Caco-2 (cell line): ENCODE measurements around the gene PEA15. TPM values are rescaled to one million over a fixed set of nuclear protein-coding genes. Genes with fewer than 3 reads are reported as not detected.

Experiments
- BruUV-seq: library from RNA; stranded (reverse); fragments of 400-500 nt; replicated peaks from 2 replicates; lab custom pipeline; 2021; lab: Mats Ljungman, UMichigan
- CTCF ChIA-PET: fragments of 300-600 bp; sonication (Branson Sonifier 250); formaldehyde crosslinking; loops from one replicate; lab custom pipeline; 2022; ENCODE audit warnings: antibody characterized with exemption; lab: Charles Lee
- POLR2A ChIA-PET: fragments of 300-600 bp; sonication (Branson Sonifier 250); formaldehyde crosslinking; loops from one replicate; lab custom pipeline; 2022; ENCODE audit warnings: antibody characterized with exemption; lab: Charles Lee
- DNase-seq, 2 experiments: peaks; one replicate each; pipeline versions ENCODE4 v3.0.0 to v3.0.0-alpha.2; 2020 to 2022
- H3K27me3 ChIP-seq: replicated peaks from 2 replicates; pipeline ENCODE4 v1.6.0; 2011; ENCODE audit warnings: low read length; ENCODE audit not compliant: control insufficient read depth, insufficient read depth
- H3K36me3 ChIP-seq: 2 replicates; pipeline ENCODE4 v1.5.1; 2011; ENCODE audit warnings: low read length; ENCODE audit not compliant: control insufficient read depth, insufficient read depth
- H3K4me1 ChIP-seq: fragments of 250-450 bp; sonication (Bioruptor Pico); 2 replicates; pipeline ENCODE4 v1.5.1; 2020; ENCODE audit warnings: mild to moderate bottlenecking
- H3K4me3 ChIP-seq: 2 replicates; pipeline ENCODE4 v1.5.1; 2011; ENCODE audit warnings: low read depth, mild to moderate bottlenecking, control low read depth, low read length
- H3K9me3 ChIP-seq: fragments of 250-450 bp; sonication (Bioruptor Pico); 2 replicates; pipeline ENCODE4 v1.5.1; 2020; ENCODE audit warnings: mild to moderate bottlenecking, moderate library complexity
- H3K27ac Mint-ChIP-seq: one replicate; pipeline ENCODE4 v1.8.0; 2022; ENCODE audit warnings: mixed read lengths; ENCODE audit not compliant: unreplicated experiment
- H3K27me3 Mint-ChIP-seq: one replicate; pipeline ENCODE4 v1.8.0; 2022; ENCODE audit warnings: mixed read lengths; ENCODE audit not compliant: insufficient read depth, unreplicated experiment
- H3K36me3 Mint-ChIP-seq: one replicate; pipeline ENCODE4 v1.8.0; 2022; ENCODE audit warnings: mild to moderate bottlenecking, mixed read lengths; ENCODE audit not compliant: insufficient read depth, unreplicated experiment
- H3K4me1 Mint-ChIP-seq: one replicate; pipeline ENCODE4 v1.8.0; 2022; ENCODE audit warnings: low read depth, mixed read lengths; ENCODE audit not compliant: unreplicated experiment
- H3K4me3 Mint-ChIP-seq: one replicate; pipeline ENCODE4 v1.8.0; 2022; ENCODE audit warnings: mild to moderate bottlenecking, moderate library complexity, mixed read lengths; ENCODE audit not compliant: unreplicated experiment
- H3K9me3 Mint-ChIP-seq: one replicate; pipeline ENCODE4 v1.8.0; 2022; ENCODE audit warnings: mixed read lengths; ENCODE audit not compliant: unreplicated experiment
- intact Hi-C: fragments of 100-400 bp; cut with micrococcal nuclease; formaldehyde crosslinking; loops from one replicate; pipeline ENCODE4 v1.10.0; 2022; ENCODE audit not compliant: unreplicated experiment
- total RNA-seq: library from RNA; stranded (reverse); gene quantifications from 2 replicates; pipeline ENCODE4 v1.2.3, GENCODE V29; 2022
- TF ChIP-seq, protein P1 (sequence below), 2 experiments: fragments of 200-600 bp in 1 of 2; IDR thresholded peaks; 1 replicate in 1 of 2; 2 replicates in 1 of 2; pipeline versions ENCODE4 v1.5.1 to v1.8.0; 2011 to 2022; ENCODE audit warnings: antibody characterized with exemption in 1 of 2, control low read depth in 1 of 2, inconsistent platforms in 1 of 2, low read depth in 1 of 2, low read length in 1 of 2, mild to moderate bottlenecking in 1 of 2, moderate library complexity in 1 of 2; ENCODE audit not compliant: insufficient read depth in 1 of 2, severe bottlenecking in 1 of 2, unreplicated experiment in 1 of 2

PEA15 gene
- total RNA-seq, 1 experiment from 2014 or later, result 85.1 TPM

DNA sequence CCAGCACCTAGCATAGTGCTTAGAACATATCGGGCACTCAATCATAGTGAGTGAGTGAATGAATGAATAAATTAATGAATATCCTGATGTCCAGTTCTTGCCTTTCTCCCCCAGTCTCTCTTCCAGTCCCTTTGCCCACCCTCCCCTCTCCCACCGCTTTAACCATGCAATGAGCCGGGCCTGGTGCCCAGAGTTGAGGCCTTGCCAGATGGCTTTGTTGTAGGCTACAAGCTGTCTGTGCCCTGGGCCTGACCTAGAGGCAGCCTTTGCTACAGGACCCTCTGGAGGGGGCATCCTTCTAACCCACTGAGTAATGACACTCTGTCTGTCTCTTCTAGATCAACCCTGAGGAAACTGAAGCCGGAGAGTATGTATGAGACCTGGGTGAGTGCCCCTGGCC, 8.0 kb upstream of the PEA15 start:
- no peaks in the 10 kb centered on the region for H3K27me3 Mint-ChIP-seq
- CTCF ChIA-PET, result no interaction called here
- no TSS peak for BruUV-seq
- Histone ChIP-seq H3K36me3 (no peaks in the 10 kb centered on the region), H3K9me3 (no peaks in the 10 kb centered on the region), H3K4me3 (no peak overlapping the region), H3K27me3 (no peaks in the 10 kb centered on the region), H3K4me1 (peaks cover 13% of the 10 kb centered on the region)
- H3K36me3 Mint-ChIP-seq, result no peaks in the 10 kb centered on the region
- no peaks in the 10 kb centered on the region for H3K4me1 Mint-ChIP-seq
- TF ChIP-seq, protein P1, sequence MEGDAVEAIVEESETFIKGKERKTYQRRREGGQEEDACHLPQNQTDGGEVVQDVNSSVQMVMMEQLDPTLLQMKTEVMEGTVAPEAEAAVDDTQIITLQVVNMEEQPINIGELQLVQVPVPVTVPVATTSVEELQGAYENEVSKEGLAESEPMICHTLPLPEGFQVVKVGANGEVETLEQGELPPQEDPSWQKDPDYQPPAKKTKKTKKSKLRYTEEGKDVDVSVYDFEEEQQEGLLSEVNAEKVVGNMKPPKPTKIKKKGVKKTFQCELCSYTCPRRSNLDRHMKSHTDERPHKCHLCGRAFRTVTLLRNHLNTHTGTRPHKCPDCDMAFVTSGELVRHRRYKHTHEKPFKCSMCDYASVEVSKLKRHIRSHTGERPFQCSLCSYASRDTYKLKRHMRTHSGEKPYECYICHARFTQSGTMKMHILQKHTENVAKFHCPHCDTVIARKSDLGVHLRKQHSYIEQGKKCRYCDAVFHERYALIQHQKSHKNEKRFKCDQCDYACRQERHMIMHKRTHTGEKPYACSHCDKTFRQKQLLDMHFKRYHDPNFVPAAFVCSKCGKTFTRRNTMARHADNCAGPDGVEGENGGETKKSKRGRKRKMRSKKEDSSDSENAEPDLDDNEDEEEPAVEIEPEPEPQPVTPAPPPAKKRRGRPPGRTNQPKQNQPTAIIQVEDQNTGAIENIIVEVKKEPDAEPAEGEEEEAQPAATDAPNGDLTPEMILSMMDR (IDR thresholded peaks at IDR 0.05; ENCODE audit: insufficient read depth in 1 of 2, low read depth in 1 of 2, low read length in 1 of 2, severe bottlenecking in 1 of 2, unreplicated experiment in 1 of 2), result no peak
- DNase-seq, result no peak
- intact Hi-C loops, result no loop called here
- H3K4me3 Mint-ChIP-seq, result no peak overlapping the region
- no peaks in the 10 kb centered on the region for H3K9me3 Mint-ChIP-seq
- POLR2A ChIA-PET, result no interaction called here
- no peak overlapping the region for H3K27ac Mint-ChIP-seq

DNA sequence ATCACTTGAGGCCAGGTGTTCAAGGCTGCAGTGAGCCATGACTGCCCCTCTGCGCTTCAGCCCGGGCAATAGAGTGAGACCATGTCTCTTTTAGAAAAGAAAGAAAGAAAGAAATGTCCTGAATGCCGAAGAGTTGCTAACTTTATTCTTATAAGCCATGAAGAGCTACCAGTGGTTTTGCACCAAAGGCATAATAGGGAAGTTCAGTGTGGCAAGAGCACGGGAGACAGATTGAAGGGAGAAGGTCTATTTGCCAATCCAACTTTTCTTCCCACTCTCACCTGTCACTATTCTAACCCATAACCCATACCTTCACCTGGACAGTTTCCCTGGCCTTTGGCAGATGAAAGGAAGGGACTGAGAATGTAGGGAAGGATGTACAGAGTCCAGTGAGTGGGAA, 4.4 kb upstream of the PEA15 start:
- BruUV-seq, result no TSS peak
- Histone ChIP-seq H3K4me1 (no peaks in the 10 kb centered on the region), H3K9me3 (no peaks in the 10 kb centered on the region), H3K27me3 (no peaks in the 10 kb centered on the region), H3K4me3 (no peak overlapping the region), H3K36me3 (no peaks in the 10 kb centered on the region)
- Mint-ChIP-seq H3K9me3 (no peaks in the 10 kb centered on the region), H3K36me3 (no peaks in the 10 kb centered on the region), H3K4me1 (peaks cover 5% of the 10 kb centered on the region), H3K4me3 (no peak overlapping the region), H3K27ac (no peak overlapping the region), H3K27me3 (no peaks in the 10 kb centered on the region)
- DNase-seq, result no peak
- intact Hi-C loops, result no loop called here
- CTCF ChIA-PET, result no interaction called here
- POLR2A ChIA-PET, result no interaction called here
- TF ChIP-seq, protein P1 (IDR thresholded peaks at IDR 0.05; ENCODE audit: insufficient read depth in 1 of 2, low read depth in 1 of 2, low read length in 1 of 2, severe bottlenecking in 1 of 2, unreplicated experiment in 1 of 2), result no peak

DNA sequence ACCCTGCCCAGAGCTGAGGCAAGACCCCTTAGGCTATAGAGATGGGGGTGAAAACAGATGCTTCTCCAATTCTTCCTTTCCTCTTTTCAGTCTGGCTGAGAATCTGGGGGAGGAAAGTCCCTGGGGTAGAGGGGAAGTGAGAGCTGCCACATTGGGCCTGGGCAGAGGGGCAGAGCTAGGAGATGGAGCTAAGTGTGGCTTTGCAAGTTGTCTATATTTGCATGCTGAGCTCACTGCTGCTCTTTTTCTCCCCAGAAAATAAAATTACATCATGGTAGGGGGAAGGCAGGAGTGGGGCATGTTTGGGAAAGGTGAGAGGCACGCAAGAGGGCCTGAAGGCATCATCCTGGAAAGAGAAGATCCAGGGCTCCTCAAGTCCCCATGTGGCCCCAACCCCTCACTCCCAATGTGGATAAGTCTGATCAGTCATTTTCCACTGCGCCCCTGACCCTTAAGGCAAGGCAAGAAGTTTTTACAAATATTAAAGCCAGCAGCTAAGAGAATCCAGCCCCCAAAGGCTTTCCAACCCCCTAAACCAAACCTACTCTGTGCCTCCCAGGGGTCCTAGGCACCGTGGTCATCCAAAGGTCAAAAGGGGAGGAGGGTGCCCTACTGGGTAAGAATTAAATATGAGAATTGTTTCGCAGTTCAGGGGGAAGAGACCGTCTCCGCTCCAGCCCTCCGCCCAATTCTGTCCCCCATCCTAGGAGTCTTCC, 500 bp upstream of the PEA15 start:
- CTCF ChIA-PET, result interaction anchor here (2.5 kb wide), 1 partner anchor 12 kb away, joined by 11 read pairs; no protein-coding TSS in a partner anchor
- Mint-ChIP-seq H3K4me1 (peaks cover 18% of the 10 kb centered on the region), H3K4me3 (peak overlapping the region; percentile 81), H3K27me3 (no peaks in the 10 kb centered on the region), H3K27ac (peak overlapping the region; percentile 71), H3K36me3 (peaks cover 19% of the 10 kb centered on the region), H3K9me3 (no peaks in the 10 kb centered on the region)
- intact Hi-C loops, result no loop called here
- H3K4me3 ChIP-seq, result peak overlapping the region; percentile 97
- H3K4me1 ChIP-seq, result peaks cover 10% of the 10 kb centered on the region
- no peaks in the 10 kb centered on the region for H3K27me3 ChIP-seq
- TF ChIP-seq, protein P1 (IDR thresholded peaks at IDR 0.05; ENCODE audit: insufficient read depth in 1 of 2, low read depth in 1 of 2, low read length in 1 of 2, severe bottlenecking in 1 of 2, unreplicated experiment in 1 of 2), result no peak
- no peaks in the 10 kb centered on the region for H3K9me3 ChIP-seq
- TSS peak; percentile 53 for BruUV-seq
- POLR2A ChIA-PET, result interaction anchor here (0.6 kb wide), 1 partner anchor 49 kb away, joined by 3 read pairs; no protein-coding TSS in a partner anchor
- H3K36me3 ChIP-seq, result no peaks in the 10 kb centered on the region
- DNase-seq, result no peak
